Retinal pigment epithelial cell (primary cell): Measurements from ENCODE around the gene CCDC91.

Experiments
- DNase-seq: peaks from one replicate; pipeline ENCODE4 v3.0.0-alpha.2; 2010; ENCODE audit warnings: low read depth
- H3K4me3 ChIP-seq: 2 replicates; pipeline ENCODE4 v1.5.1; 2011; ENCODE audit warnings: mild to moderate bottlenecking, low read length, control low read depth, moderate library complexity
- CTCF ChIP-seq: conservative IDR thresholded peaks from 2 replicates; pipeline ENCODE4 v1.5.1; 2011; ENCODE audit warnings: low read depth, low read length, control low read depth, inconsistent platforms

CCDC91 gene

GRCh38 chr12:28563936-28564335, 373.7 kb downstream of the CCDC91 start:
- H3K4me3 ChIP-seq, result no peak overlapping the region
- TF ChIP-seq CTCF, result no peak
- DNase-seq, result no peak

- no peak for TF ChIP-seq CTCF
- no peak overlapping the region for H3K4me3 ChIP-seq
- DNase-seq, result peak; percentile 98
Measured at GRCh38 chr12:28568118-28568517, 377.9 kb downstream of the CCDC91 start.

GRCh38 chr12:28568704-28569103, 378.4 kb downstream of the CCDC91 start:
- no peak for TF ChIP-seq CTCF
- H3K4me3 ChIP-seq, result no peak overlapping the region
- DNase-seq, result peak; percentile 92

GRCh38 chr12:28569698-28570411, 379.6 kb downstream of the CCDC91 start:
- no peak for TF ChIP-seq CTCF
- no peak overlapping the region for H3K4me3 ChIP-seq
- DNase-seq, result no peak

- no peak for DNase-seq
- H3K4me3 ChIP-seq, result no peak overlapping the region
- no peak for TF ChIP-seq CTCF
Measured at GRCh38 chr12:28570811-28571210, 380.6 kb downstream of the CCDC91 start.

- H3K4me3 ChIP-seq, result no peak overlapping the region
- TF ChIP-seq CTCF, result no peak
- no peak for DNase-seq
Measured at GRCh38 chr12:28574746-28575592, 384.7 kb downstream of the CCDC91 start.

GRCh38 chr12:28575593-28576205, 385.4 kb downstream of the CCDC91 start:
- TF ChIP-seq CTCF, result no peak
- H3K4me3 ChIP-seq, result no peak overlapping the region

More at GRCh38 chr12:28575593-28576205, 385.4 kb downstream of the CCDC91 start:
- no peak for DNase-seq
